ENCODE measurements around the gene FAF1.

Gene FAF1

GRCh38 chr1:50812346-50812745 lies 147.7 kb downstream of the FAF1 start:
- TF ChIP-seq CEBPB (IDR thresholded peaks at IDR 0.05): no peak
- no peak for TF ChIP-seq EGR1 (IDR thresholded peaks at IDR 0.05)
- TF ChIP-seq RAD21 (IDR thresholded peaks at IDR 0.05; ENCODE audit: low read depth): no peak
- TF ChIP-seq TEAD4 (IDR thresholded peaks at IDR 0.05): no peak
- no peak for TF ChIP-seq ZBTB7A (IDR thresholded peaks at IDR 0.05; ENCODE audit: low read depth)
- no peak for TF ChIP-seq EP300 (IDR thresholded peaks at IDR 0.05; ENCODE audit: borderline replicate concordance)

DNA sequence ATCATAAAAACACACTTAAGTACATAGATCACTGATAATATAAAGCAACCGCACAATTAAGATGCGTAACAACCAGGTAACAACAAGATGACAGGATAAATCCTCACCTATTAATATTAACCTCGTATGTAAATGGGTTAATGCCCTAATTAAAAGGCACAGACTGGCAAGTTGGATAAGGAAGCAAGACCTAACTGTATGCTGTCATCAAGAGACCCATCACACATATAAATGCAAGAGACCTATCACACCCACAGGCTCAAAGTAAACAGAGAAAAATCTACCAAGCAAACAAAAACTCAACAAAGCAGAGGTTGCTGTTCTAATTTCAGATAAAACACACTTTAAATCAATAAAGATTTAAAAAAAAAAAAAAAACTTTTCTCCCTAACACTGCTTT lies 151.8 kb downstream of the FAF1 start:
- TF ChIP-seq FOXM1 (IDR thresholded peaks at IDR 0.05; ENCODE audit: borderline replicate concordance, low read depth): no peak
- TF ChIP-seq TAF1 (IDR thresholded peaks at IDR 0.05; ENCODE audit: low read depth): no peak

DNA sequence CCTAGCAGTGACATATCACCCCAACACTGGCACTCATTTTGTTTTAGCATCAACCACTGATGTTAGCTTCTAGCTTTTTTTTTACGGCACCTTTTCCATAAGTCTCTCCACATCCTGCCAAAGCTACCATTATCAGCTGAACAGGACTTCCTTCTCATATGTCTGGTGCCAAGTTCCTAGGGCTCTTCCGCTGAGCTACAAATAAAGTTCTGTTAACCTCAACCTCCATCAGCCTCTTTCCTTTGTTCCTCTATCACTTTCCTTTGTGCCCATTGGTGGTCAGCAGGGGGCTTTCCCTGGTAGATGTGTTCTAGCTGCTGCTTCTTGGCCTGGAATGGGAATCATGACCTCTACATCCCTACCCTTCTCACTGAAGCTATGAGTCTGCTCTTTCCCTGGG lies 163.8 kb downstream of the FAF1 start:
- TF ChIP-seq YY1 (IDR thresholded peaks at IDR 0.05; ENCODE audit: low read depth) (no peak), ZBTB7A (IDR thresholded peaks at IDR 0.05; ENCODE audit: low read depth) (no peak), USF1 (IDR thresholded peaks at IDR 0.05) (no peak), NFIC (IDR thresholded peaks at IDR 0.05) (no peak)

- no peak for TF ChIP-seq USF1 (IDR thresholded peaks at IDR 0.05)
- no peak for TF ChIP-seq RAD21 (IDR thresholded peaks at IDR 0.05; ENCODE audit: low read depth)
- no peak for TF ChIP-seq NFIC (IDR thresholded peaks at IDR 0.05)
- TF ChIP-seq CREB1 (IDR thresholded peaks at IDR 0.05; ENCODE audit: low read depth): no peak
These were observed 166.5 kb downstream of the FAF1 start for GRCh38 chr1:50793521-50793920.

DNA sequence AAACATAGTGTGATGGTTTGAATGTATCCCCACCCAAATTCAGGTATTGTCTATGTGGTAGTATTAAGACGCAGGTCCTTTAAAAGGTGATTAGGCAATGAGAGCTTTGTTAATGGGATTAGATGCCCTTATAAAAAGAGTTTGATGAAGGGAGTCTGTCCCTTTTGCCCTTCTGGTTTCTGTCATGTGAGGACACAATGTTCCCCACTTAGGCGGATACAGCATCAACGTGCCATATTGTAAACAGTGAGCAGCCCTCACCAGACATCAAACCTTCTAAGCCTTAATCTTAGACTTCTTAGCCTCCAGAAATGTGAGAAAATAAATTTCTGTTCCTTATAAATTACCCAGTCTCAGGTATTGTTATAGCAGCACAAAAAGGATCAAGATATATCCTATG lies 172.8 kb downstream of the FAF1 start:
- TF ChIP-seq EP300 (IDR thresholded peaks at IDR 0.05; ENCODE audit: borderline replicate concordance) (no peak), EGR1 (IDR thresholded peaks at IDR 0.05) (no peak), FOXM1 (IDR thresholded peaks at IDR 0.05; ENCODE audit: borderline replicate concordance, low read depth) (no peak), YY1 (IDR thresholded peaks at IDR 0.05; ENCODE audit: low read depth) (no peak), TEAD4 (IDR thresholded peaks at IDR 0.05) (no peak), USF1 (IDR thresholded peaks at IDR 0.05) (no peak), TCF12 (IDR thresholded peaks at IDR 0.05; ENCODE audit: low read depth) (no peak), CEBPB (IDR thresholded peaks at IDR 0.05) (no peak), TAF1 (IDR thresholded peaks at IDR 0.05; ENCODE audit: low read depth) (no peak), ZBTB7A (IDR thresholded peaks at IDR 0.05; ENCODE audit: low read depth) (no peak), MAX (IDR thresholded peaks at IDR 0.05) (no peak), NFIC (IDR thresholded peaks at IDR 0.05) (no peak)
- TF ChIP-seq, protein P1, sequence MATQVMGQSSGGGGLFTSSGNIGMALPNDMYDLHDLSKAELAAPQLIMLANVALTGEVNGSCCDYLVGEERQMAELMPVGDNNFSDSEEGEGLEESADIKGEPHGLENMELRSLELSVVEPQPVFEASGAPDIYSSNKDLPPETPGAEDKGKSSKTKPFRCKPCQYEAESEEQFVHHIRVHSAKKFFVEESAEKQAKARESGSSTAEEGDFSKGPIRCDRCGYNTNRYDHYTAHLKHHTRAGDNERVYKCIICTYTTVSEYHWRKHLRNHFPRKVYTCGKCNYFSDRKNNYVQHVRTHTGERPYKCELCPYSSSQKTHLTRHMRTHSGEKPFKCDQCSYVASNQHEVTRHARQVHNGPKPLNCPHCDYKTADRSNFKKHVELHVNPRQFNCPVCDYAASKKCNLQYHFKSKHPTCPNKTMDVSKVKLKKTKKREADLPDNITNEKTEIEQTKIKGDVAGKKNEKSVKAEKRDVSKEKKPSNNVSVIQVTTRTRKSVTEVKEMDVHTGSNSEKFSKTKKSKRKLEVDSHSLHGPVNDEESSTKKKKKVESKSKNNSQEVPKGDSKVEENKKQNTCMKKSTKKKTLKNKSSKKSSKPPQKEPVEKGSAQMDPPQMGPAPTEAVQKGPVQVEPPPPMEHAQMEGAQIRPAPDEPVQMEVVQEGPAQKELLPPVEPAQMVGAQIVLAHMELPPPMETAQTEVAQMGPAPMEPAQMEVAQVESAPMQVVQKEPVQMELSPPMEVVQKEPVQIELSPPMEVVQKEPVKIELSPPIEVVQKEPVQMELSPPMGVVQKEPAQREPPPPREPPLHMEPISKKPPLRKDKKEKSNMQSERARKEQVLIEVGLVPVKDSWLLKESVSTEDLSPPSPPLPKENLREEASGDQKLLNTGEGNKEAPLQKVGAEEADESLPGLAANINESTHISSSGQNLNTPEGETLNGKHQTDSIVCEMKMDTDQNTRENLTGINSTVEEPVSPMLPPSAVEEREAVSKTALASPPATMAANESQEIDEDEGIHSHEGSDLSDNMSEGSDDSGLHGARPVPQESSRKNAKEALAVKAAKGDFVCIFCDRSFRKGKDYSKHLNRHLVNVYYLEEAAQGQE (IDR thresholded peaks at IDR 0.05; ENCODE audit: low read depth): no peak

GRCh38 chr1:50783286-50783685 lies 176.8 kb downstream of the FAF1 start:
- TF ChIP-seq ZBTB7A (IDR thresholded peaks at IDR 0.05; ENCODE audit: low read depth): no peak

- no peak for TF ChIP-seq ZBTB7A (IDR thresholded peaks at IDR 0.05; ENCODE audit: low read depth)
- TF ChIP-seq MAX (IDR thresholded peaks at IDR 0.05): no peak
- TF ChIP-seq, protein P1 (IDR thresholded peaks at IDR 0.05; ENCODE audit: low read depth): no peak
- no peak for TF ChIP-seq NFIC (IDR thresholded peaks at IDR 0.05)
- TF ChIP-seq RAD21 (IDR thresholded peaks at IDR 0.05; ENCODE audit: low read depth): no peak
- TF ChIP-seq USF1 (IDR thresholded peaks at IDR 0.05): no peak
- no peak for TF ChIP-seq EGR1 (IDR thresholded peaks at IDR 0.05)
- TF ChIP-seq EP300 (IDR thresholded peaks at IDR 0.05; ENCODE audit: borderline replicate concordance): no peak
- no peak for TF ChIP-seq CREB1 (IDR thresholded peaks at IDR 0.05; ENCODE audit: low read depth)
These were observed 179.3 kb downstream of the FAF1 start for GRCh38 chr1:50780797-50781196.
